Frontal cortex (tissue), 4 donors: Measurements from ENCODE around the gene FAM53B. TPM values are rescaled to one million over a fixed set of nuclear protein-coding genes. Genes with fewer than 3 reads are reported as not detected.

ENCODE experiments used
- DNase-seq, 2 donors: peaks; one replicate each; pipeline ENCODE4 v3.0.0; 2012; ENCODE audit warnings: low spot score in 2 of 2
- FAIRE-seq: peaks from 2 replicates; lab custom pipeline; 2012; peaks lifted over from hg19 to GRCh38; lab: Jason Lieb, UNC
- total RNA-seq: library from RNA; depleted of rRNA; stranded (reverse); fragments of >200 nt; gene quantifications from one replicate; pipeline ENCODE4 v1.2.3, GENCODE V29; 2014
- donor health status: control.
- donor health status: control.
- donor health status: control.

FAM53B gene
- total RNA-seq, 1 donor from 2014 or later, result 23.2 TPM

GRCh38 chr10:124688386-124688785 lies 55.8 kb downstream of the FAM53B start:
- DNase-seq (no peak), FAIRE-seq (no peak)

GRCh38 chr10:124686707-124687376 lies 57.3 kb downstream of the FAM53B start:
- DNase-seq (peak in 1 of 2 donors; percentile 53), FAIRE-seq (peak; percentile 94)

DNA sequence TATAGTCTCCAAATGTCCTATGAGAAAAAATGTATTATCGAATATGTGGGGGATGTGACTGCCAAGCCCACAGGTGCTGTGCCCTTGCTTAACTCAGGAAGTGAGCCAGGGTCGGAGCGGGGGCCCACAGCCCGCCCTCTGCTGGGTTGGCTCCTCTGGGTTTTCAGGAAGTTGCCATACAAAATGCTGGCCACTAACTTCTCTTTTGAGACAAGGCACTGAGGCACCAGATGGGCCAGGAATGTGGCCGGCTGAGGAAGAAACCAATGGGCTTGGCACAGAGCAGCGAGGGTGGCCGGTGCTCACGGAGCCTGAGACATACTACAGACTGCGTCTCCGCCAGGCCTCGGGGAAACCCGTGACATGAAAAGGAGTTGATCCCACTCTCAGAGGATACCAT lies 58.9 kb downstream of the FAM53B start:
- no peak for DNase-seq
- FAIRE-seq, result no peak

DNA sequence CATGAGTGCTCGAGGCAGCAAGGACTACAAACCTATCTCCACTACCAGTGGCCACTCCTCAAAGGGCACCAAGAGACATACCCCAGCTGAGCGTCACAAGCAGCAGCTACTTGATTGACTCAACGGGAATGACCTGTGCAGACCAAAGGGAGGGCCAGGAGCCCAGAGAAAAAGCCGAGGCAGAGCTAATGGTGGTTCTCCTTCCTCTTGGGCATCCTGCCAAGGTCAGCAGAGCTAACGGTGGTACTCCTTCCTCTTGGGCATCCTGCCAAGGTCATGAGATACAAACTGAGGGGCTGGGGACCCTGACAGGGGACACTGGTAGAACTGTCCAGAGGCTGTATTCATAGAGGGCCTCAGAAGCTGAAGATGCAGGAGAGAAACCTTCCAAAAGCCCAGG lies 60.4 kb downstream of the FAM53B start:
- no peak for FAIRE-seq
- no peak for DNase-seq

DNA sequence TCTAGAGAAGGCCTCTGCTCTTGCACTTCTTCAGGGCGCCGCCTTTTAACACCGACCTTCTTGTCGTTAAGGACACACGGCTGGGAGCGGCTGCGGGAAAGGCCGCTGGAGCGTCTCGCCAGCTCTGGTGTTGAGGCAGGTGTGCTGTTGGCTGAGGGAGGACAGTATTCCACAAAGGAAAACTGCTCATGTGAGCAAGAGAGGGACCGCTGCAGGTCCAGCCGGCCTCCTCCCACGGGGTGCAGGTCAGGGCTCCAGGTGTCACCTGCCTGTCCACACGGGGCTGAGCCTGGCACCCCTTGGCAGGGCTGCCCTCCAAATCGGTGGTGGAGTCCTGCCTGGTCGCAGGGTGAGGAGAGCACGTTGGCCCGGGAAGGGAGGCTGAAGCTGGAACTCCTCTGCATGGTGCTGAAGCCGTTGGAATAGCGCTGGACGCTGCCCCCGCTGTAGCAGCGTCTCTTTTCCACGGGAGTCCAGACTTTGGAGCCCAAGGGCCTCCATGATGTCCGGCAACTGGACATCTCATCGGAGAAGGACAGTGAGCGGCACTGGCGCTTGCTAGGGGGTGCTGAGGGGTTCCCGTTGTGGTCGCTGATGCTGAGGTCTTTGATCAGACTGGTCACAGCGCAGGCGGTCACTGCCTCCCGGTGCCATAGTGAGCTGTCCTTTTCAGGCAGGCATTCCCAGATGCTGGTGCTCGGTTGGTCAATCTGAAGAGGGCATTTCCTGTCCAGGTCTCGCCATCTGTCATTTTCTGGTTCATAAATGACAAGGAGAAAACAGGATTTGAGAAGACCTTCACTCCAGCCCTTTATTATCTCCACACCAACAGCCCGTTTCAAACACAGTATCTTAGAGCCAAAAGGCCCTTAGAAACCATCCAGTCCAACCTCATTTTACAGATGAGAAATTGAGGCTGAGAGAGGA lies 62.3 kb downstream of the FAM53B start:
- no peak for DNase-seq
- no peak for FAIRE-seq

DNA sequence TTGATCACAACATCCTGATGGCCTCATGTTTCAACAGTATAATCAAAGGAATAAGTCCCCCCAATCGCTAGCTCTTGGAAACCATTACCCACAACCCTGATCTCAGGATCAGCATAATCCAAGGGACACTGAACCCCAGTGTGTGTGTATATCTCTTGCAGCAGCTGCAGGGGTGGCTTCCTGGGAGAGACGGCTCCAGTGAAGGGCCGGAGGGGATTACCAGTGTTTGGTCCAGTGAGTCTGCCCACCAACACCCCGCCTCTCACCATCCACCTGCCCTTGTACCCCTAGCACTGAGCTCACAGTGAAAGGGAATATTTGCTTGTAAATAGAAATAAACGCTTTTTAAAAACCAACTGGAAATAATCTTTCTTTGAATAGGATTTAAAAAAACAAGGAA lies 63.1 kb downstream of the FAM53B start:
- FAIRE-seq, result no peak
- no peak for DNase-seq

GRCh38 chr10:124680675-124681074 lies 63.5 kb downstream of the FAM53B start:
- no peak for DNase-seq

DNA sequence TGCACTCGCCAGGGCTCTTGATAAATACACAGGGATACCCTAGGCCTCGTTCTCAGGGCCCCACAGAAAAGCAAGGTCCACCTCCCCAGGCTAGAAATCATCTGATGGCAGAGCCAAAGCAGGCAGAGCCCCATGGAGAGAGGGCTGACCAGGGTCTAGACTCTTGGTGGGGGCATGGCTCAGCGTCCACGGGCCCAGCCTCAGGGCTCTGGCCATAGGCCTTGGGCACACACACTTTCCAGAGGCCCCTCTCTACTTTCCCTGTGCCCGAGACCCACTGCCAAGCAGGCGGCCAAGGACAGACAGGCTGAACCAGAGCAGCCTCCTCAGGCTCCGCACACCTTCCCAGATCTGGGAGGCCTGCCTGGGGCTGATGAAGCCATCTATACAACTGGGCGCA lies 64.8 kb downstream of the FAM53B start:
- no peak for DNase-seq
- no peak for FAIRE-seq

More at GRCh38 chr10:124680675-124681074, 63.5 kb downstream of the FAM53B start:
- no peak for FAIRE-seq

GRCh38 chr10:124678557-124679240 lies 65.5 kb downstream of the FAM53B start:
- FAIRE-seq (no peak), DNase-seq (no peak)

GRCh38 chr10:124677749-124678556 lies 66.2 kb downstream of the FAM53B start:
- FAIRE-seq (no peak), DNase-seq (no peak)

DNA sequence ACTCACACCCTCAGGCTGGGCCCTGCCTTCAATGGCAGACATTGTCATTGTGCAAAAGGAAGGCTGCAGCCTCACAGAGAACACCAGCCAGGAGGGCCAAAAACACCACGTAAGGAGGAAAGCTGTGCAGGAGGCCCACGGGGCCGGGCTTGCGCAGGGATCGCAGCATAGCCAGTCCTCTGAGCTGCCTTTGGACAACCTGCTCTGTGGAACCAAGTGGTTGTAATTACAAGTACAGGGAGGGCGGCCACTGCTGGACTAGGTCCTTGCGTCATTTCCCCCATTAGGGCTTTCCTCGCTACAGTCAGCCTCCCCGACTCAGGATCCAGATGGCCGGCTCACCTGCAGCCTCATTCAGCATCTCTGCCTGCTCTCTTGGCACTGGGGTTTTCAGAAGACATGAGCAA lies 66.9 kb downstream of the FAM53B start:
- FAIRE-seq (no peak), DNase-seq (no peak)

- no peak for DNase-seq
- FAIRE-seq, result no peak
Measured at GRCh38 chr10:124676416-124677062, 67.6 kb downstream of the FAM53B start.

GRCh38 chr10:124675824-124676223 lies 68.4 kb downstream of the FAM53B start:
- FAIRE-seq (no peak), DNase-seq (no peak)

GRCh38 chr10:124675261-124675660 lies 68.9 kb downstream of the FAM53B start:
- no peak for DNase-seq
- no peak for FAIRE-seq

DNA sequence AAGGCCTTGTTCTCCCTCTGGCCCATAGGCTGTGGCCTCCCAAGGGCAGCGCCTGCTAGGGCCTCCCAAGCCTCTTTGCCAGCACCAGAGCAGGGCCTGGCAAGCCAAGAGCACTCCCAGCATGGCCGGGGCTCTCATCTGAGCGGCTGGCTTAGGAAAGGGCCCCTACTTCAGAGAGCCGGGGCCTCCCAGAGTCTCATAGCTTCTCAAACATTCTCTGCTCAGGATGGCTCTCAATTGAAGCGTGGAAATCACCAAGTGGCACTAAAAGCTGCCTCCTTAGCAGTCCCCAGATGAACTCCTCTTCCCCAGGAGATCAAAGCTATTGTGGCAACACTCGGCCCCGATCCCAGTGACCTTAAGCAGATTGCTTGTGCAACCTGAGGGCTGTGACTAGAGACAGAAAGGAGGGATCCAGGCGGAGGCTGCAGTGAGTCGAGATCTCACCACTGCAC lies 69.4 kb downstream of the FAM53B start:
- FAIRE-seq (no peak), DNase-seq (no peak)

DNA sequence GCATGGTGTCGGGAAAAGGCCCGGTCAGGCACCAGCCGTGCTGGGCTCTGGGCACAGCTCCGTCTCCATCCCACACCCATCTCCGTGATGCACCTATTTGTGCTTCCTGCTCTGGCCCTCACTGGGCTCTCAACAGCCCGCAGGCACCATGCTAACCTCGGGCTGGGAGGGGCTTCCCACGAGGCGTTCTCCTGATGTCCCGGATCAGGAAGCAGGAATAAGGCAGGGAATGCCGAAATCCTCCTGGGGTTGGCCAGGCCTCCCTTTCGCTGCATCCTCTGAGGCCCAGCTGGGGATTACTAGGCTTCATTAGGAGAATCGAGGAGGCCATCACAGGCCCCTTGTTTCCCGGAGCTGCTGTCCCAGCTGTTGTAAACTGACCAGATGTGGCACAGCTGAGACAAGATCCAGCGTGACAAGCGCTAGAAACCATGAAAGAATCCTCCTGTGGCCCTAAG lies 72.0 kb downstream of the FAM53B start:
- FAIRE-seq, result no peak
- DNase-seq, result peak in 1 of 2 donors; percentile 36

DNA sequence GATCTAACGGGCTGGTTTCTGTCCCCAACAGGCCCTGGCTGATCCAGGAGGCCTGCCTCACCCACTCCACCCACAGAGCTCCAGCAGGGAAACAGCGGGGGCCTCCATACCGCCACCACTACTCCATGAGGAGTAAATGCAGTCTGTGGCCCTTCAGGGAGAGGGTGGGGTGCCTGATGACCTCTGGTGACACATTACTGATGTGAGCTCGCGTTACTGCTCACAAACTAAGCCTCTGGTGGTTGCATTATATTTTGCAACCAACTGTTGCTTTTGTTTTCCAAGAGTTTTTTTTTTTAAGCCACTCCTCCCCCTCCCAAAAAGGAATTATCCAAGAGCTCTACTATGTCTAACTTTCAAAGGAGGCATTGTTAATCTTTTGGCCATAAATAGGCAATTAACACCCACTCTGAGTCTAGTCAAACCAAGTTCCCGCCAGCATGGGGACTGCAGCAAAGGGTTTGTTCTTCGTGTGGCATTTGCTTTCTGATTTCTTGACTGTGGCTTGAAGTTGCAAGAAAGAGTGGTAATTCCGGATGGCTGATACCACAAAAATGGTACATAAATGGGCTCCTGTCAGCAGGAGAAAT lies 72.6 kb downstream of the FAM53B start:
- peak; percentile 89 for FAIRE-seq
- peak; percentile 64 to 78 for DNase-seq

DNA sequence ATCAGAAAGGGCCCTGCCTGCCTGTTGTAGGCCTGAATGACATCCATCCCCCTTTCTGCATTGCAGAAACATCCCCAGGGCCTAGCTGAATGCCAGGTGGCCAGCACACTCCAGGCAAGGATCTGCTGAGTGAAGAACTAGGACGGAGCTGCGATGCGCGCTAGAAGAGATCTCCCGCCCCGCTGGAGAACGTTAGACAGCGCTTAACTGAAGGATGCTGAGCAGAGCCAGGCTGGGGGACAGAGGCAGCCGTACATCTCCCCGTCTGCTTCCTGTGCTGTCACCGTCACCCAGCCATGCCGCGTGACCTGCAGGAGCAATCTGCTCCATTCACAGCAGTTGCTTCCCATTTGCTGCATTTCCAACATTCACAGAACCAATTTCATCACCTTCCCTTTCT lies 73.3 kb downstream of the FAM53B start:
- DNase-seq, result no peak
- FAIRE-seq, result no peak
